Keratinocyte (primary cell): ENCODE results near the gene ASRGL1. TPM values are rescaled to one million over a fixed set of nuclear protein-coding genes. Genes with fewer than 3 reads are reported as not detected.
"Not testable (repeated sequence)": the region's sequence is repeated elsewhere in the genome, so short reads cannot be mapped to it uniquely, and the experiment has no call there.

Experiments used
- DNase-seq: peaks from one replicate; pipeline ENCODE4 v3.0.0-alpha.2; 2011; ENCODE audit warnings: low read depth, missing footprints, low spot score
- FAIRE-seq: peaks from 2 replicates; lab custom pipeline; 2011; peaks lifted over from hg19 to GRCh38; lab: Jason Lieb, UNC
- H2AFZ ChIP-seq: 2 replicates; pipeline ENCODE4 v1.6.0; 2012; ENCODE audit warnings: low read length, control low read depth, inconsistent platforms; ENCODE audit not compliant: control insufficient read depth
- H3K27ac ChIP-seq: 2 replicates; pipeline ENCODE4 v1.5.1; 2011; ENCODE audit warnings: low read length; ENCODE audit not compliant: control insufficient read depth, insufficient read depth
- H3K27me3 ChIP-seq: 3 replicates; pipeline ENCODE4 v1.6.0; 2011; ENCODE audit warnings: low read length; ENCODE audit not compliant: control insufficient read depth, insufficient read depth; ENCODE audit errors: extremely low read depth
- H3K36me3 ChIP-seq, 2 experiments: 2 replicates in 1 of 2; 3 replicates in 1 of 2; pipeline ENCODE4 v1.5.1; 2011; ENCODE audit warnings: low read length in 2 of 2, mild to moderate bottlenecking in 1 of 2; ENCODE audit not compliant: control insufficient read depth in 2 of 2, insufficient read depth in 2 of 2; ENCODE audit errors: extremely low read depth in 1 of 2
- H3K4me1 ChIP-seq: 3 replicates; pipeline ENCODE4 v1.5.1; 2011; ENCODE audit warnings: low read length; ENCODE audit not compliant: control insufficient read depth, insufficient read depth; ENCODE audit errors: extremely low read depth
- H3K4me2 ChIP-seq: 3 replicates; pipeline ENCODE4 v1.6.0; 2011; ENCODE audit warnings: low read depth, low read length; ENCODE audit not compliant: control insufficient read depth, insufficient read depth; ENCODE audit errors: extremely low read depth
- H3K4me3 ChIP-seq, 3 experiments: fragments of 200-600 bp in 1 of 3; sonication (generic) in 1 of 3; 2 replicates in 2 of 3; 3 replicates in 1 of 3; pipeline ENCODE4 v1.5.1; 2011 to 2016; ENCODE audit warnings: low read length in 3 of 3, mild to moderate bottlenecking in 3 of 3, control low read depth in 2 of 3, inconsistent platforms in 1 of 3, low read depth in 1 of 3, mixed read lengths in 1 of 3, mixed run types in 1 of 3, moderate library complexity in 1 of 3; ENCODE audit not compliant: control insufficient read depth in 2 of 3, insufficient read depth in 2 of 3; ENCODE audit errors: extremely low read depth in 1 of 3
- H3K79me2 ChIP-seq: 2 replicates; pipeline ENCODE4 v1.6.0; 2012; ENCODE audit warnings: low read length; ENCODE audit not compliant: control insufficient read depth, insufficient read depth
- H3K9ac ChIP-seq: 3 replicates; pipeline ENCODE4 v1.6.0; 2011; ENCODE audit warnings: low read length; ENCODE audit not compliant: control insufficient read depth, insufficient read depth; ENCODE audit errors: extremely low read depth
- H3K9me1 ChIP-seq: 3 replicates; pipeline ENCODE4 v1.6.0; 2011; ENCODE audit warnings: low read length; ENCODE audit not compliant: control insufficient read depth, insufficient read depth; ENCODE audit errors: extremely low read depth
- H3K9me3 ChIP-seq: 2 replicates; pipeline ENCODE4 v1.5.1; 2012; ENCODE audit warnings: low read depth, low read length; ENCODE audit not compliant: control insufficient read depth
- H4K20me1 ChIP-seq: 3 replicates; pipeline ENCODE4 v1.6.0; 2011; ENCODE audit warnings: low read length; ENCODE audit not compliant: control insufficient read depth, insufficient read depth; ENCODE audit errors: extremely low read depth
- CTCF ChIP-seq, 3 experiments: IDR thresholded peaks in 1 of 3; conservative IDR thresholded peaks in 1 of 3; optimal IDR thresholded peaks in 1 of 3; 2 replicates in 2 of 3; 3 replicates in 1 of 3; pipeline versions ENCODE3 to v1.5.1; 2011; ENCODE audit warnings: low read length in 3 of 3, mild to moderate bottlenecking in 3 of 3, moderate library complexity in 2 of 3, control low read depth in 1 of 3, inconsistent platforms in 1 of 3; ENCODE audit not compliant: insufficient read depth in 2 of 3; ENCODE audit errors: extremely low read depth in 1 of 3
- EZH2 ChIP-seq: IDR thresholded peaks from one replicate; pipeline ENCODE4 v1.6.1; 2012; ENCODE audit warnings: inconsistent platforms, mild to moderate bottlenecking, low read length, moderate library complexity
- dilution Hi-C: fragments of 300-500 bp; cut with MboI; formaldehyde crosslinking; loops from one replicate; pipeline ENCODE4 v1.7.0; 2020; ENCODE audit warnings: low sequenced_read_pairs; ENCODE audit not compliant: extremely low pct_ligation_motif_present
- polyA plus RNA-seq, 5 experiments: library from polyadenylated mRNA; depleted of rRNA in 3 of 5; stranded (reverse) in 3 of 5; stranded (forward) in 1 of 5; unstranded in 1 of 5; fragments of >200 nt; gene quantifications; 1 replicate in 1 of 5; 2 replicates in 3 of 5; 3 replicates in 1 of 5; pipeline versions ENCODE4 v1.2.1 to v1.2.3, GENCODE V29; 2011 to 2012; ENCODE audit warnings: missing spikeins in 2 of 5, low read depth in 1 of 5, low replicate concordance in 1 of 5

ASRGL1 gene
- polyA plus RNA-seq, 1 donor (not counting 4 experiments of a cell fraction or from before 2014, with no cell fraction given) = 0.05 TPM

DNA sequence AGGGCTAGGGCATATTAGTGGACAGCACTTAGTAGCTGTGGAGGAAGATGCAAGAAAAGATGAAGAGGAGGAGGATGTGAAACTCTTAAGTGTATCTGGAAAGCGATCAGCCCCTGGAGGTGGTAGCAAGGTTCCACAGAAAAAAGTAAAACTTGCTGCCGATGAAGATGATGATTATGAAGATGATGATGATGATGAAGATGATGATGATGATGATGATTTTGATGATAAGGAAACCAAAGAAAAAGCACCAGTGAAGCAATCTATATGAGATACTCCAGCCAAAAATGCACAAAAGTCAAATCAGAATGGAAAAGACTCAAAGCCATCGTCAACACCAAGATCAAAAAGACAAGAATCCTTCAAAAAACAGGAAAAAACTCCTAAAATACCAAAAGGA is 6.0 kb upstream of the ASRGL1 start:
- H2AFZ ChIP-seq, DNase-seq, H4K20me1 ChIP-seq, H3K4me1 ChIP-seq, H3K4me3 ChIP-seq, H3K9me3 ChIP-seq, H3K27me3 ChIP-seq, H3K9me1 ChIP-seq, H3K36me3 ChIP-seq, FAIRE-seq, H3K9ac ChIP-seq, H3K79me2 ChIP-seq, H3K4me2 ChIP-seq, dilution Hi-C loops, H3K27ac ChIP-seq: not testable (repeated sequence)

- peaks cover 28% of the 10 kb centered on the region for H3K27me3 ChIP-seq
- H3K9ac ChIP-seq = no peak overlapping the region
- no peak overlapping the region for H3K4me2 ChIP-seq
- no peaks in the 10 kb centered on the region for H3K36me3 ChIP-seq
- FAIRE-seq = no peak
- H3K79me2 ChIP-seq = no peaks in the 10 kb centered on the region
- H3K9me3 ChIP-seq = no peaks in the 10 kb centered on the region
- no peaks in the 10 kb centered on the region for H3K9me1 ChIP-seq
- peaks cover 7% of the 10 kb centered on the region for H3K4me1 ChIP-seq
- H4K20me1 ChIP-seq = no peaks in the 10 kb centered on the region
- DNase-seq = no peak
- TF ChIP-seq EZH2 (no peak), CTCF (optimal IDR thresholded peaks at IDR 0.05 in 1 of 3, IDR thresholded peaks at IDR 0.05 in 1 of 3, conservative IDR thresholded peaks at IDR 0.05 in 1 of 3; ENCODE audit: extremely low read depth in 1 of 3, insufficient read depth in 2 of 3, low read length in 3 of 3) (no peak)
- H3K27ac ChIP-seq = no peak overlapping the region
- H2AFZ ChIP-seq = no peak overlapping the region
- dilution Hi-C loops = no loop called here
- H3K4me3 ChIP-seq = no peak overlapping the region
Observed at GRCh38 chr11:62333768-62334167, 3.5 kb upstream of the ASRGL1 start.

- H4K20me1 ChIP-seq, H3K27ac ChIP-seq, H3K36me3 ChIP-seq, H3K9ac ChIP-seq, dilution Hi-C loops, H3K9me1 ChIP-seq, H3K79me2 ChIP-seq, H3K4me1 ChIP-seq, FAIRE-seq, DNase-seq, H3K9me3 ChIP-seq: not testable (repeated sequence)
- H2AFZ ChIP-seq = peak overlapping the region; percentile 80
- peaks cover 28% of the 10 kb centered on the region for H3K27me3 ChIP-seq
- H3K4me2 ChIP-seq = peak overlapping the region; percentile 91
- H3K4me3 ChIP-seq = peak overlapping the region; percentile 41 to 71 (median 68)
Observed at GRCh38 chr11:62336949-62337302, 322 bp upstream of the ASRGL1 start.
